ENCODE data around the gene DCHS1.

- TF ChIP-seq HOXB5 (CRISPR knock-in tag; IDR thresholded peaks at IDR 0.05), result no peak
- TF ChIP-seq REST (IDR thresholded peaks at IDR 0.05), result no peak
- no peak for TF ChIP-seq RCOR1 (IDR thresholded peaks at IDR 0.05; ENCODE audit: low read depth, low read length)
- peak; percentile 64 to 86; a peak in 4 of 5 replicates for TF ChIP-seq JUN (IDR thresholded peaks at IDR 0.05)
- peak; percentile 88 for TF ChIP-seq CTCF (IDR thresholded peaks at IDR 0.05)
These were observed 27.6 kb upstream of the DCHS1 start, which contains the start of gene MRPL17 for GRCh38 chr11:6682936-6683861.

Measured in A549 (cell line).